HG02798 (cell line): ENCODE measurements around the gene DTYMK.

Source experiments
- ATAC-seq: cut with Tn5 transposase; IDR thresholded peaks from one replicate; pipeline ENCODE4 v1.9.1; 2021; ENCODE audit warnings: mild to moderate bottlenecking; ENCODE audit not compliant: unreplicated experiment, poor library complexity

DTYMK gene

GRCh38 chr2:241708879-241709278, 22.3 kb upstream of the DTYMK start:
- no peak for ATAC-seq

GRCh38 chr2:241706537-241706936, 19.9 kb upstream of the DTYMK start:
- no peak for ATAC-seq

- ATAC-seq = no peak
These were observed 16.5 kb upstream of the DTYMK start for GRCh38 chr2:241703032-241703604.

- ATAC-seq = peak; percentile 72
These were observed 15.8 kb upstream of the DTYMK start for GRCh38 chr2:241702155-241703031.

- ATAC-seq = peak; percentile 69
These were observed 15.0 kb upstream of the DTYMK start, which contains the start of gene ING5 for GRCh38 chr2:241701399-241702154. Gene ING5, plus strand, starts transcription at chr2:241702039. Its CDS starts 27 bp downstream, at chr2:241702066.

GRCh38 chr2:241701149-241701398, 14.5 kb upstream of the DTYMK start:
- ATAC-seq = no peak

- no peak for ATAC-seq
These were observed 9.0 kb upstream of the DTYMK start for GRCh38 chr2:241695651-241696050.

GRCh38 chr2:241692448-241692847, 5.8 kb upstream of the DTYMK start:
- ATAC-seq = no peak

GRCh38 chr2:241690202-241690717, 3.6 kb upstream of the DTYMK start:
- ATAC-seq = no peak

GRCh38 chr2:241689306-241689705, 2.7 kb upstream of the DTYMK start:
- ATAC-seq = no peak

- ATAC-seq = no peak
These were observed 328 bp downstream of the DTYMK start for GRCh38 chr2:241686324-241686649.

- no peak for ATAC-seq
These were observed 5.6 kb downstream of the DTYMK start for GRCh38 chr2:241680827-241681599.

- no peak for ATAC-seq
These were observed 6.6 kb downstream of the DTYMK start for GRCh38 chr2:241680044-241680443.

- no peak for ATAC-seq
These were observed 7.7 kb downstream of the DTYMK start for GRCh38 chr2:241678784-241679540.

- no peak for ATAC-seq
These were observed 8.3 kb downstream of the DTYMK start for GRCh38 chr2:241678307-241678706.

- no peak for ATAC-seq
These were observed 9.2 kb downstream of the DTYMK start for GRCh38 chr2:241677392-241677791.

- no peak for ATAC-seq
These were observed 9.9 kb downstream of the DTYMK start for GRCh38 chr2:241676665-241677064.

- ATAC-seq = no peak
These were observed 10.7 kb downstream of the DTYMK start for GRCh38 chr2:241675885-241676284.

GRCh38 chr2:241673797-241674725, 12.6 kb downstream of the DTYMK start:
- no peak for ATAC-seq
